HG03039 (cell line): ENCODE measurements around the gene GATB.

ENCODE experiments used
- ATAC-seq: cut with Tn5 transposase; IDR thresholded peaks from one replicate; pipeline ENCODE4 v1.9.1; 2021; ENCODE audit warnings: mild to moderate bottlenecking, moderate library complexity; ENCODE audit not compliant: unreplicated experiment

GATB gene

GRCh38 chr4:151760712-151761661, at the start of gene GATB:
Gene GATB, minus strand, starts transcription at chr4:151761007. Its CDS starts 25 bp downstream, at chr4:151760982.
- ATAC-seq, result peak; percentile 99

GRCh38 chr4:151810476-151810875, 49.7 kb upstream of the GATB start:
- ATAC-seq, result no peak

- ATAC-seq, result no peak
These were observed 48.9 kb upstream of the GATB start for GRCh38 chr4:151809716-151810115.

DNA sequence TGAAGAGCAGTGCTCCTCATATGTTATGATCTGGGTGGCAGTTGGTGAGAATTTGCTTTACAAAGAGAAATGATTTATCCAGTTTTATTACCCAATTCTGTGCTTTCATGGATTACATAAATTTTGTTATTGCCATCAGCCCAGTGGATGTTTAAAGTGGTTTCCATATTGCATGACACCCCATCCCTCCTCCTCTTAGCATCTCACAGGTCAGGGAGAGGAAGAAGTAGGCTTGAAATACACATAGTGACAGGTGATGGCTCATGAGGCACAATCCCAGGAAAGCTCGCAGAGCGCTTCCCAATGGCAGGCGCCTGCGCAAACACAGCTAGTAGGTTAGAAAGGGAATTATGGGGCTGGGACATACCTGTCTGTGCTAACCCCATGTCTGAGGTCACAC, 47.7 kb upstream of the GATB start:
- ATAC-seq, result no peak

GRCh38 chr4:151808120-151808529, 47.3 kb upstream of the GATB start:
- no peak for ATAC-seq

- ATAC-seq, result no peak
These were observed 46.4 kb upstream of the GATB start for GRCh38 chr4:151807220-151807619.

- ATAC-seq, result no peak
These were observed 45.7 kb upstream of the GATB start for GRCh38 chr4:151806511-151806927.

DNA sequence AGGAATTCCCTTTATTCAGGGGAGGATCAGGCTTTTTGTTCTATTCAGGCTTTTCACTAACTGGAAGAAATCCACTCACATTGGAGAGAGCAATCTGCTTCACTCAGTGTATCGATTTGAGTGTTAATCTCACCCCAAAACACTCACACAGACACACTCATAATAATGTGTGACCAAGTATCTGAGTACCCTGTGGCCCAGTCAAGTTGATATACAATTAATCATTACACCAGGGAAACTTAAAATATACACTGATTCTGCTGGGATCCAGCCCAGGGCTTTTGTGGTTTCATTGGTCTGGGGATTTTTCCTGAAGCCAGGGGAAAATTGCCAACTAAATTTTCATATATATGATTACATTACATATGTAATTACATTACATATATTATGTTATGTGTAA, 44.0 kb upstream of the GATB start:
- ATAC-seq, result no peak

DNA sequence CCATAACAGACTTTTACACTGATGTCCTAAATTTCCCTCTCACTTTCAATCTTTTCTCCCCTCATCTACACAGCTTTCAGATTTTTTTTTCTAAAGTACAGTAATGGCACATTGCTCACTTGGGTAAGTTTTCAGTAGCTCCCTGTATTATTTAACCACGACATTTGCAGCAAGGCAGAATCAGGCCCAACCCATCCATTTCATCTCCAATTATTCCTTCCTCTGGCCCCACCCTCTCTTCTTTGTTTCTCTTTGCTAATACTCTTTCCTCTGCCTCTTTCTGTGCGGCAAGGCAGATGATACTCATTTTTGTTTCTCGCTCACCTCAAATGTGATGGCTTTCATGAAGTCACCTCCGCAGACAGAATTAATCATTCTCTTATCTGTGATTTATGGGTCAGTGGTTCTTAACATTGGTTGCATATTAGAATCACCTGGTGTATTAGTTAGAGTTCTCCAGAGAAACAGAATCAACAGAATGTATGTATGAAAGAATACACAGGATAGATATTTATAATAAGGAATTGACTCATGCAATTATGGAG, 43.4 kb upstream of the GATB start:
- no peak for ATAC-seq

GRCh38 chr4:151803246-151803645, 42.4 kb upstream of the GATB start:
- no peak for ATAC-seq

DNA sequence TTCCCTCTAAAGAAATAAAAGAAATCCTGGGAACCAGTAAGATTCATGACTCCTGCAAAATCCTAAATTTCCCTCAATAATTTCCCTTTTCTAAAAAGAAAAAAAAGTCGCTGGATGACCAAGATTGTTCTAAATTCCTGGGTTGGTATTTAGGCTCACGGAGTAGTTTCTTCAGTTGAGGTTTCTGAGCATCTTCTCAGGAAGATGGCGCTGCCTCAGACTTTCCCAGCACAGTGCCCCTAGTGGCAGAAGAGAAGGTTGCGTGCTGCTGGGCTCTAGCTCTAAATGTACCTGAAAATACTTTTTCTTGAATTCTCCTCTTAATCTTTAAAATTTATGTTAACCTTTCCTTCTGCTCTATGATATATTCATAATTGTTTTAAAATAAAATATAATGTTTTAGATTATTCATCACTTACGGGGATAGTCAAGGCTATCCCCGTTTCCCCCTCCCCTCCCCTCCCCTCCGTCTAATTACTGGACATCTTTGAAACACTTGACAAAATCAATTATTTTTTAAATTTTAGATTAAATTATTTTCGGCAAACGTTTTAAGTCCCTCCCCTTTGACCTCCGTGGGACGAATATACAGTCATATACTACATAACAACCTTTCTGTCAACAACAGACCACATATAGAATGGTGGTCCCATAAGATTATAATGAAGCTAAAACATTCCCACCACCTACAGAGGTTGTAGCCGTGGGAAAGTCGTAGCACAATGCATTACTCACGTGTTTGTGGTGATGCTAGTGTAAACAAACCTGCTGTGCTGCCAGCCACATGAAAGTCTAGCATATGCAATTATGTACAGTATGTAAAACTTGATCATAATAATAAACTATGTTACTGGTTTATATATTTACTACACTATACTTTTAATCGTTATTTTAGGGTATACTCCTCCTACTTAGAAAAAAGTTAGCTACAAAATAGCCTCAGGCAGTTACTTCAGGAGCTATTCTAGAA, 41.0 kb upstream of the GATB start:
- ATAC-seq, result no peak

DNA sequence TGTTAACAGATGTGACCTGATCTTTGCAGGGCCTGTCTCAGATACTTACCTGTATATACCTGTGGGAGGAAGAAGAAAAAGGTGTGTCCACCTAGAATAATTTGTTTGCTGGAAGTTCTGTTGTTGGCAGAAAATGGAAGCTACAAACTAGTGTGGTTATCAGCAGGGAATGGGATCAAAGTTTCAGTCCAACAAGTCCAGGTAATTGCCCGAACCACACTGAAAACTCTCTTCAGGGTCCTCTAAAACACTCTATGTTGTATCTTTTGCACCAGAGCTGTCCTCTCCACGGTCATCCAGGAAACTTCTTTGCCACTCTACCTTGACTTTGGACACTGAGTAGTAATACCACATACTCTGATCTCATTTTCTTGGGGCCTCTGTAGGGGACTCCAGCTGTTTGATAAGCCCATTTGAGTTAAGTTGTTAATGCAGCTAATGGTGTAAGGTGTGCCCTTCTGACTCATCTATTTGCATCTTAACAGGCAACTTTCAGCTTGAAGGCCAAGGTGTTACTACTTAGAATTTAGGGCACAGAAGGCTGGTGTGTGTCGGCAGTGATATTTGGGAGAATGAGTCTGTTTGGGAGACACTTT, 38.7 kb upstream of the GATB start:
- ATAC-seq, result no peak

DNA sequence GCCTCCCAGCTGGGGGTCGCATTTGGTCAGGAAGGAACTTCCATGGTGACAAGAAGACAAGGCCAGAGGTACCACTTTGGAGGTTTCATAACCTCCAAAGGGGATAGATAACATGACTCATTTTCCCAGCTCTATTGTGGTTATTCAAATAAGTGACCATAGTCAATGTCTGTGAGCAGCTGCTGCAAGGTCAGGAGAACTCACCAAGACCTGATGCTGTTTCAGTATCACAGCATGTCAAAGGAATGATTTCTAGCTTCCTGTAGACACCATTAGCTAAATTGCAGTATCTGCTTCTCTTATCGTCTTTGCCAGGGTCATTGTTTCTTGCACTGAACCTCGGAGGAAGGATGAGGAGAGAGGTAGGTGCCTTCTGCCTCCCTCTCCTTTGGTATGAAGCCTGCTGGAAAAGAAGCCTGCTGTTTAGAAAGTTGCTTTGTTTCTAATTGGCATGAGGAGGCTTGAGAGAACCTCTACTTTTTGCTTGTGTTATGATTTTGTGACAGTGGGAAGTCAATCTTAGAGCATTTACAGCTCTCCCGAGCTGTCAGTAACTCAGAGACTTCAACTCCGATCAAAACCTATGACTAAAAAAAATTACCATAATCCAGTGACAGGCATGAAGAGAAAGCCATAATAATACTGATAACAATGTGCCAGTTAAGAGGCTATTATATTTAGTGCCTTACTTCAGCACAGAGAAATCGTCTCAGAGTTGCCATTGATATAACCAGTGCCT, 38.0 kb upstream of the GATB start:
- ATAC-seq, result peak; percentile 77

GRCh38 chr4:151797853-151798252, 37.0 kb upstream of the GATB start:
- ATAC-seq, result no peak

DNA sequence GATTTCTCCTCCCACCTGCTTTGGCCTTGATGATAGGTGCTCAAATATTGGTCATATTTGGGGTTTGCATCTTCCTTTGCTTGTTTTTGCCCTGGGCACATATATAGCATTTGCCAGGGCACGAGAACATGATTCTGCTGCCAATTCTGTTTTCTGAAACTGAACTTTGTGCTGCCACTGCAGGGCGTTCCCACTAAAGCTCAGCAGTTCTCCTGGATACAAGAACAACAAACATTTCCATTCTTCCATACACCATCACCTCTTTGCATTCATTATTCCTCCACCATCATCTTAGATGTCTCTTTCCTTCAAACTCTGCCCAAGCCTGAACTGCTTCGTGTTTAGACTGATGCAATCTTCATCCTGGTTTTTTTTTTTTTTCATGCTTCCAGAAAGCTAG, 36.3 kb upstream of the GATB start:
- ATAC-seq, result no peak

DNA sequence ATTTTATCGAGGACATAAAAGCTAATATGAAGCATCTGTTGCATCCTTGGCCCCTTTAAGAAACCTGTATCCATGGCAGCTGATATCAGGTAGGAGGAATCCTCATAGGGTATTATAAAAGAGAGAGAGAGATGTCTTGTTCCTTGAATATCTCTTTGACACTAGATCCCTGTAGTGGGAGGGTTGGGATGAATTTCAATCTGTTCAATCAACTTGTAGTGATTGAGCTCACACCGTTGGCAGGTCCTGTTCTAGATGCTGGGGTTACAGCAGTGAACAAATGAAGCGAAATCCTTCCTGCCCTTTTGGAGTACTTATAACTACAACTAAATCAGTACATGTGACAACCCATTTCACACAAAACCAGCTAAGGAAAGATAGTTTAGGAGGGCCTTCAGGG, 35.3 kb upstream of the GATB start:
- no peak for ATAC-seq

- no peak for ATAC-seq
These were observed 32.2 kb upstream of the GATB start for GRCh38 chr4:151792995-151793394.

DNA sequence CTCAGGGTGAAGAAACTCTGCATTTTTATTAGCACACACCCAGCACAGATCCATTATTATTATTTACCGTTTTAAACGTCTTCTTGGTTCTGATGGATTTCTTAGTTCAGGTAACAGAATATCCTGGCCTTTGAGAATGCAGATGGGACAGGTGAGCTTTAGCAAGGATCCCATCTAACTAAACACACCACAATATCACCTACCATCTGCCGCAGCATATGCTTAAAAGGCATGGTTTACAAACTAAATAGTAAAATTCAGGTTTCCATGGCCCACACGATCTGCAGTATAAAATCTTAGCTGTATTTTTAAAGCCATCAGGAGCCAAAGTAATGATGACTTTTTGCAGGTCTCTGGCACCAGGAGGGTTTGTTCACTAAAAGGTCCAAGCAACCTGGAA, 31.7 kb upstream of the GATB start:
- ATAC-seq, result no peak

- ATAC-seq, result no peak
These were observed 27.2 kb upstream of the GATB start for GRCh38 chr4:151788021-151788420.

DNA sequence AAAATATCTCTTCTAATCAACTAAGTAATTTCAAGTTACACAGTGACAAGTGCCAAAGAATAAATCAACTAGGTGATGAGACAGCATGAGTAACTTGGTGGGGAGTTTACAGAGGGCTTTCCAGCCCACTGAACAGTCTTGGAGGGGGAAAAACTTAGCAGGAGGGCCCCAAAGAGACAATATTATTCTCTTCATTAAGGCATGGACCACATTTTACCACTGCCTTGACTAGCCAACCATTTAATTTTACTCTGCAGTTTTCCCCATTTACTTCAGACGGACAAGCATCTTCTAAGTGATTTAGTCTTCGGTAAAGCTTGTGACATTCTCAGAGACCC, 25.3 kb upstream of the GATB start:
- ATAC-seq, result no peak
